Measurements from ENCODE around the gene HIPK4. TPM values are rescaled to one million over a fixed set of nuclear protein-coding genes. Genes with fewer than 3 reads are reported as not detected.

Gene HIPK4
- total and polyA plus RNA-seq, 2 experiments from 2014 or later = 0.21 to 0.52 TPM

DNA sequence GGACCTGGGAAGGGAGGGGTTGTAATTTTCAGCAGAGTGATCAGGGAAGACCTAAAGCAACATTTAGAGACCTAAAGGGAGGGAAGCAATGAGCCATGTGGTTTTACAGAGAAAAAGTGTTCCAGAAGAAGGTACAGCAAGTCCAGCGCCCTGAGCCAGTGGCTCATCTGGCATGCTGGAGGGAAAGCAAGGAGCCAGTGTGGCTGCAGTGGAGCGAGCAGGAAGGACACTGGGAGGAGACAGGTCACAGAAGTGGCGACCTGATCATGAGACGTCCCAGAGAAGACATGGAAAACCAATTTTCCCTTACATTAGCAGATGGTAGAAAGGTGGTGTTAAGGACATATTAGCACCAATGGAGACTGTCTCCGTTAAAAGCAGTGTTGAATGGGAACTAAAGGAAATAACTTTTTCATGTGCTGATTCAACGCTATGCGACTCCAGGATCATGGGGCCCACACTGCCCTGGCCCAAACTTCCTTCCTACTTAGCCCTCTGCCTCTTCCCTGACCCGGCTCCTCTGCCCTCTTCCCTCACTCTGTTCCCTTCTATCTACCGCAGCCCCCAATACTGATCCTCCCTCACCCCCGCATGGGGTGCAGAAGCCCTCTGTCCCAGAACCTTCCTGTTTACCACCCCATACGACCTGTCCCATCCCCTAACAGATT is 47.2 kb downstream of the HIPK4 start (continued):
- TF ChIP-seq ETS1 (IDR thresholded peaks at IDR 0.05) (no peak), POLR2AphosphoS5 (IDR thresholded peaks at IDR 0.05; ENCODE audit: low read depth) (no peak), STAT1 (IDR thresholded peaks at IDR 0.05; ENCODE audit: unreplicated experiment) (no peak), EZH2 (IDR thresholded peaks at IDR 0.05; ENCODE audit: low read depth, unreplicated experiment) (no peak), ZNF114 (CRISPR knock-in tag; IDR thresholded peaks at IDR 0.05) (no peak)
- TF ChIP-seq, protein P1, sequence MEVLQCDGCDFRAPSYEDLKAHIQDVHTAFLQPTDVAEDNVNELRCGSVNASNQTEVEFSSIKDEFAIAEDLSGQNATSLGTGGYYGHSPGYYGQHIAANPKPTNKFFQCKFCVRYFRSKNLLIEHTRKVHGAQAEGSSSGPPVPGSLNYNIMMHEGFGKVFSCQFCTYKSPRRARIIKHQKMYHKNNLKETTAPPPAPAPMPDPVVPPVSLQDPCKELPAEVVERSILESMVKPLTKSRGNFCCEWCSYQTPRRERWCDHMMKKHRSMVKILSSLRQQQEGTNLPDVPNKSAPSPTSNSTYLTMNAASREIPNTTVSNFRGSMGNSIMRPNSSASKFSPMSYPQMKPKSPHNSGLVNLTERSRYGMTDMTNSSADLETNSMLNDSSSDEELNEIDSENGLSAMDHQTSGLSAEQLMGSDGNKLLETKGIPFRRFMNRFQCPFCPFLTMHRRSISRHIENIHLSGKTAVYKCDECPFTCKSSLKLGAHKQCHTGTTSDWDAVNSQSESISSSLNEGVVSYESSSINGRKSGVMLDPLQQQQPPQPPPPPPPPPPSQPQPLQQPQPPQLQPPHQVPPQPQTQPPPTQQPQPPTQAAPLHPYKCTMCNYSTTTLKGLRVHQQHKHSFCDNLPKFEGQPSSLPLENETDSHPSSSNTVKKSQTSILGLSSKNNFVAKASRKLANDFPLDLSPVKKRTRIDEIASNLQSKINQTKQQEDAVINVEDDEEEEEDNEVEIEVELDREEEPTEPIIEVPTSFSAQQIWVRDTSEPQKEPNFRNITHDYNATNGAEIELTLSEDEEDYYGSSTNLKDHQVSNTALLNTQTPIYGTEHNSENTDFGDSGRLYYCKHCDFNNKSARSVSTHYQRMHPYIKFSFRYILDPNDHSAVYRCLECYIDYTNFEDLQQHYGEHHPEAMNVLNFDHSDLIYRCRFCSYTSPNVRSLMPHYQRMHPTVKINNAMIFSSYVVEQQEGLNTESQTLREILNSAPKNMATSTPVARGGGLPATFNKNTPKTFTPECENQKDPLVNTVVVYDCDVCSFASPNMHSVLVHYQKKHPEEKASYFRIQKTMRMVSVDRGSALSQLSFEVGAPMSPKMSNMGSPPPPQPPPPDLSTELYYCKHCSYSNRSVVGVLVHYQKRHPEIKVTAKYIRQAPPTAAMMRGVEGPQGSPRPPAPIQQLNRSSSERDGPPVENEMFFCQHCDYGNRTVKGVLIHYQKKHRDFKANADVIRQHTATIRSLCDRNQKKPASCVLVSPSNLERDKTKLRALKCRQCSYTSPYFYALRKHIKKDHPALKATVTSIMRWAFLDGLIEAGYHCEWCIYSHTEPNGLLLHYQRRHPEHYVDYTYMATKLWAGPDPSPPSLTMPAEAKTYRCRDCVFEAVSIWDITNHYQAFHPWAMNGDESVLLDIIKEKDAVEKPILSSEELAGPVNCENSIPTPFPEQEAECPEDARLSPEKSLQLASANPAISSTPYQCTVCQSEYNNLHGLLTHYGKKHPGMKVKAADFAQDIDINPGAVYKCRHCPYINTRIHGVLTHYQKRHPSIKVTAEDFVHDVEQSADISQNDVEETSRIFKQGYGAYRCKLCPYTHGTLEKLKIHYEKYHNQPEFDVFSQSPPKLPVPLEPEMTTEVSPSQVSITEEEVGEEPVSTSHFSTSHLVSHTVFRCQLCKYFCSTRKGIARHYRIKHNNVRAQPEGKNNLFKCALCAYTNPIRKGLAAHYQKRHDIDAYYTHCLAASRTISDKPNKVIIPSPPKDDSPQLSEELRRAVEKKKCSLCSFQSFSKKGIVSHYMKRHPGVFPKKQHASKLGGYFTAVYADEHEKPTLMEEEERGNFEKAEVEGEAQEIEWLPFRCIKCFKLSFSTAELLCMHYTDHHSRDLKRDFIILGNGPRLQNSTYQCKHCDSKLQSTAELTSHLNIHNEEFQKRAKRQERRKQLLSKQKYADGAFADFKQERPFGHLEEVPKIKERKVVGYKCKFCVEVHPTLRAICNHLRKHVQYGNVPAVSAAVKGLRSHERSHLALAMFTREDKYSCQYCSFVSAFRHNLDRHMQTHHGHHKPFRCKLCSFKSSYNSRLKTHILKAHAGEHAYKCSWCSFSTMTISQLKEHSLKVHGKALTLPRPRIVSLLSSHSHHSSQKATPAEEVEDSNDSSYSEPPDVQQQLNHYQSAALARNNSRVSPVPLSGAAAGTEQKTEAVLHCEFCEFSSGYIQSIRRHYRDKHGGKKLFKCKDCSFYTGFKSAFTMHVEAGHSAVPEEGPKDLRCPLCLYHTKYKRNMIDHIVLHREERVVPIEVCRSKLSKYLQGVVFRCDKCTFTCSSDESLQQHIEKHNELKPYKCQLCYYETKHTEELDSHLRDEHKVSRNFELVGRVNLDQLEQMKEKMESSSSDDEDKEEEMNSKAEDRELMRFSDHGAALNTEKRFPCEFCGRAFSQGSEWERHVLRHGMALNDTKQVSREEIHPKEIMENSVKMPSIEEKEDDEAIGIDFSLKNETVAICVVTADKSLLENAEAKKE (CRISPR knock-in tag; IDR thresholded peaks at IDR 0.05) = no peak
